Measurements from ENCODE around the gene CHRDL2. TPM values are rescaled to one million over a fixed set of nuclear protein-coding genes. Genes with fewer than 3 reads are reported as not detected.

CHRDL2 gene
- total RNA-seq, 1 donor from 2014 or later: 1.9 TPM

DNA sequence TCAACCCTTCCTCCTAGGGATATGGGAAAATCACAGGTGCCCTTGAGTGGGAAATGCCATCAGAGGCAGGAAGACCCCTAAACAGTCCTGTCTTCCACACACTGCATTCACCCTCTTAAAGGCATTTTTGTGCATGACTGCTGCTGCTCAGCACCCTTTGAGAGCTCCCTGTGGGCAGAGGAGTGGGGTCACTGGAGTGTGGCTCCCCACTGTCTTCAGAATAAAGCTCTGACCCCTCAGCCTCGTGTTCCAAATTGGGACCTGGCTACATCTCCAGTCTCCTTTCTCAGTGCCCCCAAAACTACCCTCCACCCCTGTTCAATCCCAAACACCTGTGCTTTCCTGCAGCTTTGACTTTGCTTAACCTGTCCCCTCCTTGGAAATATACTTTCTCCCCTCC lies 46.6 kb downstream of the CHRDL2 start:
- DNase-seq: no peak

- DNase-seq: no peak
These were observed 47.2 kb downstream of the CHRDL2 start for GRCh38 chr11:74683941-74684481.

DNA sequence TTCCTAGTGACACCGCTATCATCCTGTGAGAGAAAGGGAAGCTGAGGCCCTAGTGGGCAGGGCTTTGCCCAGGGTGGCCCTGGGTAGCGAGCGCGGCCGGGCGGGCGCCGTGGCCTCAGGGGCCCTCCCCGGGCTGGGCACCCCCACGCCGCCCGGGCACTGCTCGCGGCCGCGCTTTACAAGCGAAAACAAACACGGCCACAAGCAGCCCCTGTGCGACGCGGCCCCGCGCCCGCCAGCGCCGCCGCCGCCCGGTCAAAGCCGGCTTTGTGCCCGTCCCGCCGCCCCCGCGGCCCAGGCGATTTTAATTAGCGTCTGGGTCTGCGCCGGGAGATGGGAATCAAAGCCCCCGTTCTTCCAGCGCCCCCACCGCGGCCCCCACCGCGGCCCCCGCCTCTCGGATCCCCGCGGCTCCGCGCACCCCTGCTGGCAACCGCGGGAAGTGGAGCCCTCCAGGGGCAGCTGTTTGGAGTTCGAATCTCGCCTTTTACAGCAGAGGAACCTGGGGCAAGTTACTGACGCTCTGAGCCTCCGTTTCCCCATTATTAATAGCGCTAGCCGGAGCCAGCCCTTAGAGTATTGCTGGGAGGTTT lies 47.9 kb downstream of the CHRDL2 start:
- DNase-seq: peak; percentile 41

DNA sequence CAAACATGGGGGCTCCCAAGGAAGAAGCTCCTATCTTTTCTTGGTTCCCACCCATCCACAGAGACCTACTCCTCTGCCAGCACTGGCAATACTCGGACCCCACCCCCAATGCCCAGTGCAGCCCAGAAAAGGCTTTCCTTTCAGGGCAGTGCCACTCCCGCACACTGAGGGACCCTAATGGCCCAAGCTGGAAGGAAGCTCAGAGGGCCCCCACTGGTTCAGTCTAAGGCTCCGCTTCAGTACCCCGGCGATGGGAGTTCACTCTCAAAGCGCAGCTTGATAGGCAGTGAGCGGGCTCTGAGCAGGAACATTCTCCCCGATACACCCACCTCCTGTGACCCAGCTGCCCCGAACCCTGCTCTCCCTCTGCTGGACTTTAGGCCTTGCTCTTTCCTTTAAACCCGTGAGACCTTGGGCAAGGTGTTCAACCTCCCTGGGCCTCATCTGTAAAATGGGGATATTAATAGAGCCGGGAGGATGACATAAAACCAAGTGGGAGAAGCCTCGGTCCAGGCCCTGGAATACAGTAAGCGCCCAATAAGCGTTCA lies 48.4 kb downstream of the CHRDL2 start:
- no peak for DNase-seq

DNA sequence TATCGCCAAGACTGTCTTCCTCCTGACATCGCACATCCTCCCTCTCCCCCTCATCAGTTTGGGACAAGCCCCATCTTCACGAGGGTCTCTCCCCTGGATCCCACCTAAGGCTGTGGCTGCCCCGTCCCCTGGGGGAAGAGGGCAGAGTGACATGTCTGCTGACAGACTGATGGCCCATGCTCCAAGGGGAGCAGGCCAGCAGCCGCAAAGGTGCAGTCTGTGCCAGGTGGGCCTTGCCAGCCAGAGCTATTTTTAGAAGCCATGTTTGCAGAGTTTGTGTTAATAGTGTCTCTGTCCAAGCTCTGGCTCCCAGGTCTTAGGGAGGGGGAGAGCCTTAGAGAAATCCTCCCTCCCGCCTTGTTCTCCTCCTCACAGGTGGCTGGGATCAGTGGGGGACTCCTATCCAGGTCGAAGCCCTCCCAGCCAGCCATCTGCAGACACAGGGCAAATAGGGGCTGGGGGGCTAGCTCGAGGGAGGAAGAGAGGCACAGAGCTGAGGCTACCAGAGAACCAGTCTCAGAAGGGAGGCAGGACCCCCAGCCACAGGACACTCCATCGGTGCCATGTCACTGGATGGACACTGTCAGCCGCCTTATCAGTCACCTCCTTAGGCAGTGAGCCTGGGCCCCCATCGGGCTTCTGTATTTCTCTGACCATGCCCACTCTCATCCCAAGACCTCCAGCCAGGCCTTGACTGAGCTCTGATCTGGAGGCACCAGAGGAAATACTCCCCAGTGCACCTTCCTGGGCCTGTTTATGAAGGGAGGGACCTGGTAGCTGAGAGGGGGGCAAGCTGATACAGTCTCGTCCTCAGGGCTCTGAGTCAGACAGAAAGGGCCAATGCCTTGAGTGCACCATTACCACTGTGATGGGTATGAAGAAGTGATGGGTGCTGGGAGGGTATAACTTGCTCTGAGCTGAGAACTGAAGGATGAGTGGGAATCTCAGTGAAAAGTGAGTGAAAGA lies 49.3 kb downstream of the CHRDL2 start:
- DNase-seq: no peak

- no peak for DNase-seq
These were observed 50.3 kb downstream of the CHRDL2 start for GRCh38 chr11:74680703-74681531.

GRCh38 chr11:74680035-74680671 lies 51.1 kb downstream of the CHRDL2 start:
- DNase-seq: no peak

GRCh38 chr11:74679513-74679865 lies 51.7 kb downstream of the CHRDL2 start:
- DNase-seq: no peak

DNA sequence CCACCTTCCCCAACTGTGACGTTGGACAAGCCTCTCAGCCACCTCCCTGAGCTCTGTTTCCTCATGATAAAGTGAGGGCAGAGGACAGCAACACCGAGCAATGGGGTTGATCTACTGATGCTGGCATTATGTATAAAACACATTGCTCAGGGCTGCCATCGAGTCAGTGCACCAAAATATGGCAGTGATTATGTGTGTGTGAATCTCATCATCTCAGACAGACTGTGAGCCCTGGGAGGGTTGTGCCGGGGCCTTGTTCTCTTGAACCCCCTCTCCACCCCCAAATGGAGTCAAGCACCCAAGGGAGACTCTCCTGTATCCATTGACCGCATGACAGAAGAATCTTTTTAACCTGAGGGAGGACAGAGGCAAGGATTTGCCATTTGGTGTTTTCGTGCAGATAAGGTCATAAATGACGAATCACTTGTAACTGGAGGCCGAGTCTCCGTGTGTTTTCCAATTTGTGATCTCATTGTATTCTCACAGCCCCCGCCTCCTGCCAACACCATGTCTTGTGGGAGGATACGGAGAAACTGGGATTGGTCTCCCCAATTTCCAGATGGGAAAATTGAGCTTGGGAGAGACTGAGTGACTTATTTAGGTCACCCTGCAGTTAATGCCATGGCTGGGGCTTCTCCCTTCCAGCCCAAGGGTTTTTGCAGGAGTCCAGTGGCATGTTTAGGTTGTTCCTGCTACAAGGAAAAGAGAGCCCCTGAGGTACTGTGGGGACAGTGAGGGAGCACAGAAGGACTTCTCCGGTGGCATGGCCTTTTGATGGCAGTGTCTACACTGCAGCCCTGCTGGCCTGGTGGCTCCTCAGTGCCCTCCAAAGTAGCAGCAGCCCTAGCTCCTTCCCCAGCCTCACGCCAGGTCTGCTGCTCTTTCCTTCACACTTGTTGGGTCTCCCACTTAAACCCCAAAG lies 52.4 kb downstream of the CHRDL2 start:
- DNase-seq: no peak

DNA sequence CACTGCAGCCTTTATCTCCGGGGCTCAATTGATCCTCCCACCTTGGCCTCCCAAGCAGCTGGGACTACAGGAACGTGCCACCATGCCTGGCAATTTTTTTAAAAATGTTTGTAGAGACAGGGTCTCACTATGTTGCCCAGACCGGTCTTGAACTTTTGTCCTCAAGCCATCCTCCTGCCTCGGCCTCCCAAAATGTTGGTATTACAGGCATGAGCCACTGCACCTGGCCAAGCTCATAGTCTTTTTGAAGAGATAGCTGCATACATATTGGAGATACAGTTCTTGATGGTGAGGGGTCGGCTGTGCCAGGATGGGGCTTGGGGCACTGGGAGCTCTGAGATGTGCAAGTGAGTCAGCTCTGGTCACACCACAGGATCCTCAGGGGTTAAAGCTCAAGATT lies 53.2 kb downstream of the CHRDL2 start:
- no peak for DNase-seq

- DNase-seq: no peak
These were observed 54.1 kb downstream of the CHRDL2 start for GRCh38 chr11:74677131-74677530.

DNA sequence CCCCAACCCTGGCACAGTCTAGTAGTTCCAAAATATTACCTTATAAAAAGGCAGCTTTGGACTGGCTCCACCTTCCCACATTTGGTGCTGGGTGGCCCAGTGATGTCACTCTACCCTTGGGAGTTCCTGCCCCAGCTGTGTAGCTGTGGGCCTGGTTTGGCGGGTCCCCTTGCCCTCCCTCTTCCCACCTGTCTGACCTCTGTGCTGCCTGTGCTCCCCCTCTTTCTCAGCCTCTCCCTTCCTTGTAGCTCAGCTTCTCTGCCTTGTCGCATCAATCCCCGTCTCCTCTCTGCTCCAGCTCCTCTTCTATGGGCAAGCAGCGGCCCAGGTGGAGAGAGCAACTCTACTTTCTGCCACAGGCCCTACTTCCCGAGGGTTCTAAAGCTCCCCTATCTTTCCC lies 54.6 kb downstream of the CHRDL2 start:
- DNase-seq: no peak

- DNase-seq: no peak
These were observed 55.5 kb downstream of the CHRDL2 start for GRCh38 chr11:74675761-74676160.

GRCh38 chr11:74673693-74674360 lies 57.4 kb downstream of the CHRDL2 start:
- DNase-seq: no peak

- peak; percentile 68 for DNase-seq
These were observed 58.1 kb downstream of the CHRDL2 start for GRCh38 chr11:74672956-74673692.

- no peak for DNase-seq
These were observed 58.8 kb downstream of the CHRDL2 start for GRCh38 chr11:74672332-74672955.

DNA sequence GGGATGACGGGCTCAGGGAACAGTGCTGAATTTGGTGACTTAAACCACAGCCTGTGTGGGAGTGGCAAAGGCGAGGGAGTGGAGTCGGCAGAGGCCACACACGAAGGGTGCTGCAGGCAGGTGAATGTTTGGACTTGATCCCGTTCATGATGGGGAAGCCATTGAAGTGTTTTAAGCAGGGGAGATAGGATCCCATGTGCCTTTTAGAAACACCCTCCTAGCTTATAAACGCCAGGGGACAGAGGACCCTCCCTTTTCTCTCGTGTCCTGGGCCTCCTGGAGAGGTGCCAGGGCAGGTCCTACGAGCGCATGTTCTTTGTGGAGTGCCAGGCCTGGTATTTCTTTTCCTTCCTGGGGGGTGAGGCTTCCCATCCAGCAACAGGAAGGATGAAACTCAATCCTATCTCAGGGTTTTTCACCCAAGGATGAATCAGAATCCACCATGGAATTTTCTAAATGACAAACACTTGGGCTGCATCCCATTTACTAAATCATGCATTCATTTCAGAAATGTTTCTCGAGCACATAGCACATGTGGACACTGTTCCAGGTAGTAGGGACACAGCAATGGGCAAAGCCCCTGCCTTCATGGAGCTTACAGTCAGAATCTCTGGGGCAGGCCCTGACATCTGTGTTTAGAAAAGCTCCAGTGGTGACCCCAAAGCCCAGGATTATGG lies 59.6 kb downstream of the CHRDL2 start:
- no peak for DNase-seq

DNA sequence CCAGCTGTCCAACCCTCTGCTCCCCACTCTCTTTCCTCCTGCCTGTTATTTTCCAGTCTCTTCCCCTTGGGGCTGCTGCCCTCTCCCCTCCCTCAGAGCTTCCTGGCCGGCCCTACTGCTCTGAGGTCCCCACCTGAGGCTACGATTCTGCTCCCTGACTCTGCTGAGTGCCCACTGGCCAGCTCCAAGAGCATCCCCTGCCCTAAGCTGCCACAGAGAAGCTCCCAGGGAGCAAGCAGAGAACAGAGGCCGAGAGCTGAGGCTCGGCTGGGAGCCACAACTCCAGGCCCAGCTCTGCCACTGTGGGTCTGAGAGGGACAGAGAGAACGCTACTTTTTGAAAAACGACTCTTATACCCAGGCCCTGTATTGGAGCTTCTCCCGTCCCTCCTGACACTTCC lies 61.1 kb downstream of the CHRDL2 start:
- no peak for DNase-seq
